Right lobe of liver (tissue), 6 donors: ENCODE data around the gene NOXO1. TPM values are rescaled to one million over a fixed set of nuclear protein-coding genes. Genes with fewer than 3 reads are reported as not detected.

Source experiments
- ATAC-seq, 4 donors: fragments of 200-7000 bp; cut with Tn5 transposase; one replicate each; pipeline ENCODE4 v1.9.1; 2020; ENCODE audit warnings: mild to moderate bottlenecking in 4 of 4, moderate library complexity in 4 of 4
- DNase-seq, 3 donors: peaks; one replicate each; pipeline ENCODE4 v3.0.0-alpha.2; 2020
- H3K27ac ChIP-seq, 3 donors: fragments of 200-600 bp; one replicate each; pipeline ENCODE4 v1.8.0; 2022
- H3K27me3 ChIP-seq, 2 donors: fragments of 200-600 bp; one replicate each; pipeline ENCODE4 v1.8.0; 2022
- H3K36me3 ChIP-seq, 4 donors: fragments of 200-600 bp; sonication (generic) in 1 of 4; one replicate each; pipeline versions ENCODE4 v1.5.1 to v1.8.0; 2017 to 2022; ENCODE audit warnings: control low read depth in 1 of 4
- H3K4me1 ChIP-seq, 4 donors: fragments of 200-600 bp; sonication (generic) in 1 of 4; one replicate each; pipeline versions ENCODE4 v1.5.1 to v1.8.0; 2017 to 2022; ENCODE audit warnings: control low read depth in 1 of 4
- H3K4me3 ChIP-seq, 3 donors: fragments of 200-600 bp; one replicate each; pipeline ENCODE4 v1.8.0; 2022
- H3K9me3 ChIP-seq, 4 donors: fragments of 200-600 bp; sonication (generic) in 1 of 4; one replicate each; pipeline versions ENCODE4 v1.5.1 to v1.8.0; 2017 to 2022; ENCODE audit warnings: control low read depth in 1 of 4
- CTCF ChIP-seq, 4 donors: fragments of 200-600 bp in 3 of 4; fragments of 450-650 bp in 1 of 4; IDR thresholded peaks; one replicate each; pipeline versions ENCODE4 v1.5.1 to v1.8.0; 2016 to 2022; ENCODE audit warnings: antibody characterized with exemption in 4 of 4, mild to moderate bottlenecking in 2 of 4
- POLR2A ChIP-seq: fragments of 450-650 bp; IDR thresholded peaks from one replicate; pipeline ENCODE4 v1.6.1; 2017; ENCODE audit warnings: antibody characterized with exemption, mild to moderate bottlenecking
- WGBS: methylation state at CpG from one replicate; pipeline ENCODE4 v1.1.6; 2018; ENCODE audit warnings: low coverage, low lambda C conversion rate; ENCODE audit not compliant: insufficient coverage; ENCODE audit errors: missing lambda C conversion rate; 5-methylcytosine and 5-hydroxymethylcytosine counted together
- intact Hi-C, 2 donors: fragments of 100-400 bp; cut with DNase I; formaldehyde crosslinking; loops; one replicate each; pipeline versions ENCODE4 v1.11.2 to v1.14.1; 2022
- total RNA-seq, 6 experiments: library from RNA; depleted of rRNA in 2 of 6; stranded (reverse); fragments of >200 nt in 2 of 6; fragmentation: NEBNext Ultra II Directional in 3 of 6; extraction: Animal tissue kit (Norgen Biotek cat#: 25700) in 3 of 6; gene quantifications; one replicate each; pipeline versions ENCODE4 v1.1.0 to v1.2.4, GENCODE V29; 2016 to 2023
- donor health status: DM: no; HTN: yes; CAD: no.
- donor health status: DM: no; HTN: no; CAD: no.
- donor health status: DM: no; HTN: no; CAD: no.
- donor health status: DM: no; HTN: yes; CAD: no.
- donor health status: DM: no; HTN: yes; CAD: no.

NOXO1 gene
- total RNA-seq, 6 experiments from 2014 or later: 0.51 to 1.3 (median 0.60) TPM; not detected in 2

DNA sequence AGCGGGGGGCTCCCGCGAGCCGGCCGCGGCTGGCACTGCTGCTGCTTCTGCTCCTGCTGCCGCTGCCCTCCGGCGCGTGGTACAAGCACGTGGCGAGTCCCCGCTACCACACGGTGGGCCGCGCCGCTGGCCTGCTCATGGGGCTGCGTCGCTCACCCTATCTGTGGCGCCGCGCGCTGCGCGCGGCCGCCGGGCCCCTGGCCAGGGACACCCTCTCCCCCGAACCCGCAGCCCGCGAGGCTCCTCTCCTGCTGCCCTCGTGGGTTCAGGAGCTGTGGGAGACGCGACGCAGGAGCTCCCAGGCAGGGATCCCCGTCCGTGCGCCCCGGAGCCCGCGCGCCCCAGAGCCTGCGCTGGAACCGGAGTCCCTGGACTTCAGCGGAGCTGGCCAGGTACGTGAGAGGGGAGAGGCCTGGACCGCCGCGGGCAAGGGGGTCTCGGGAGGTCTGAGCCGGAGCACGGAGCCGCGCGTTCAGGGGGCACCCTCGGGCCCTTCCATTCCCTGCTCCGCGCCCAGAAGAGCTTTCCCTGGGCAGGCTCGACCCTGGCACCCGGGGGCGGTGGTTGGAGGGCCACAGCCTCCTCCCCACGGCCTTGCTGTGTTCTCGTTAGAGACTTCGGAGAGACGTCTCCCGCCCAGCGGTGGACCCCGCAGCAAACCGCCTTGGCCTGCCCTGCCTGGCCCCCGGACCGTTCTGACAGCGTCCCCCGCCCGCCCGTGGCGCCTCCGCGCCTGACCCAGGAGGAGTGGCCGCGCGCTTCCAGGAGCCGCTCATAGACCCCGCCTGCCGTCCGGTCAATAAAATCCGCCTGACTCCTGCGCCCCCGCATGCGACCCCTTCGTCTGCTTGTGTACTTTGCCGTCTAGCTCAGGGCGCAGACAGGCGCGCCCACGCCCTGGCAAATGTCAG is 38.9 kb upstream of the NOXO1 start:
- 0% methylated on average over 10 of the region's 96 CpGs for WGBS
- no peak overlapping the region for H3K27ac ChIP-seq
- no peak for TF ChIP-seq CTCF (IDR thresholded peaks at IDR 0.05)
- no peak for TF ChIP-seq POLR2A
- H3K36me3 ChIP-seq: no peaks in the 10 kb centered on the region
- H3K4me3 ChIP-seq: peak overlapping the region in 1 of 3 donors; percentile 7
- peaks cover 0 to 21% (median 7%) of the 10 kb centered on the region in 4 donors for H3K4me1 ChIP-seq
- DNase-seq (peak in 1 of 3 donors; percentile 33), ATAC-seq (no peak)
- intact Hi-C loops: loop anchor here (5.0 kb wide), 2 partner anchors 42 to 127 kb away; partner anchors contain the start of gene RAB26 (in 1 of the 2)
- no peaks in the 10 kb centered on the region for H3K27me3 ChIP-seq
- H3K9me3 ChIP-seq: no peaks in the 10 kb centered on the region

- peak within 1 kb of the TSS in 1 of 3 donors; percentile 7 for H3K4me3 ChIP-seq
- no peaks in the 10 kb centered on the region for H3K36me3 ChIP-seq
- ATAC-seq: no peak
- peak in 1 of 3 donors; percentile 45 for DNase-seq
- H3K9me3 ChIP-seq: no peaks in the 10 kb centered on the region
- peaks cover 0 to 21% (median 7%) of the 10 kb centered on the region in 4 donors for H3K4me1 ChIP-seq
- TF ChIP-seq CTCF (IDR thresholded peaks at IDR 0.05): no peak
- no peak for TF ChIP-seq POLR2A
- H3K27ac ChIP-seq: no peak within 1 kb of the TSS
- H3K27me3 ChIP-seq: no peaks in the 10 kb centered on the region
- no CpG with 5 or more reads among the region's 33 CpGs for WGBS
- intact Hi-C loops: loop anchor here in 1 of 2 donors (5.0 kb wide), 1 partner anchor 43 kb away; no protein-coding TSS in a partner anchor
Observed at GRCh38 chr16:2019518-2019920, 38.2 kb upstream of the NOXO1 start, which contains the start of gene NPW. TSS of gene NPW (plus strand) at chr16:2019785.

GRCh38 chr16:2016407-2016922 is 35.2 kb upstream of the NOXO1 start:
- peak in 1 of 4 donors; percentile 26 for ATAC-seq
- no peaks in the 10 kb centered on the region for H3K36me3 ChIP-seq
- H3K27ac ChIP-seq: no peak overlapping the region
- 47% methylated on average over 5 of the region's 13 CpGs for WGBS
- H3K4me3 ChIP-seq: no peak overlapping the region
- DNase-seq: no peak
- TF ChIP-seq POLR2A: no peak
- TF ChIP-seq CTCF (IDR thresholded peaks at IDR 0.05): peak in 3 of 4 donors; percentile 9 to 25 (median 12)
- no peaks in the 10 kb centered on the region for H3K27me3 ChIP-seq
- intact Hi-C loops: loop anchor here in 1 of 2 donors (5.0 kb wide), 1 partner anchor 46 kb away; no protein-coding TSS in a partner anchor
- H3K4me1 ChIP-seq: peaks cover 0 to 13% (median 0%) of the 10 kb centered on the region in 4 donors
- H3K9me3 ChIP-seq: no peaks in the 10 kb centered on the region

DNA sequence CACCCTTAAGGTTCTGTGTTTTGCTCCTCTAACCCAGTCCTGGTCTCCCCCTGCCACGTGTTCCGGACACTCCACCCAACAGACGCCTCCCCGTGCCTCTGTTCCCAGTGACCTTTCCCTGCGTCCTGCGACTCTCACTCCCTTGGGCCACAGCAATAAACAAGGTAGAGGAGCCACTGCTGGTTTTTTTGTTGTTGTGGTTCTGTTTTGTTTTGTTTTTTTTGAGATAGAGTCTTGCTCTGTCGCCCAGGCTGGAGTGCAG is 34.6 kb upstream of the NOXO1 start:
- ATAC-seq (no peak), DNase-seq (no peak)
- Histone ChIP-seq H3K4me3 (no peak overlapping the region), H3K27ac (no peak overlapping the region), H3K9me3 (no peaks in the 10 kb centered on the region), H3K27me3 (no peaks in the 10 kb centered on the region), H3K36me3 (no peaks in the 10 kb centered on the region), H3K4me1 (peaks cover 0 to 13% (median 0%) of the 10 kb centered on the region in 4 donors)
- intact Hi-C loops: loop anchor here in 1 of 2 donors (5.0 kb wide), 1 partner anchor 46 kb away; no protein-coding TSS in a partner anchor
- no peak for TF ChIP-seq POLR2A
- TF ChIP-seq CTCF (IDR thresholded peaks at IDR 0.05): no peak
- 84% methylated on average over 7 of the region's 7 CpGs for WGBS
